ENCODE data around the gene MYL3.
"Not testable (repeated sequence)": the region's sequence is repeated elsewhere in the genome, so short reads cannot be mapped to it uniquely, and the experiment has no call there.

MYL3 gene

DNA sequence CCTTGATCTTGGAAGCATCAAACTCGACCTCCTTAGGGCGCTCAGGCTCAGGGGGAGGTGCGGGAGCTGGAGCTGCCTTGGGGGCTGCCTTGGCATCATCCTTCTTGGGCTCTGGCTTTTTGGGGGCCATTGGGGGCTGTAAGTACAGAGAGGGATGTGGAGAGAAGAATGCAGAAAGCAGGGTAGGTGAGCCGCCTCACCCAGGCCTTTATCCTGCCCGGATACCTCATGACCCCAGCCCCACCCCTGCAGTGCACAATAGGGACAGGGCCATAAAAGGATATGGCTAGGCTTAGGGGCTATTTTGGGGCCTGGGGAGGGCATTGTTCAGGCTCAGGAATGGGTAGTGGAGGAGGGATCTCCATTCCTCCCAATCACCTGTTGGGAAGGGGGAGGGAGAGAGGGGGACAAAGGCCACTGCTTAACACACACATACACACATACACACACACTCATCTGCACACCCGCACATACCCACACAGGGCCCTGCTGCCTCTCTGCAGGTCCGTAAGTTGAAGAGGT is at the start of gene MYL3:
Gene MYL3 (minus strand): TSS at position 184 of the 522 bp plus-strand sequence. CDS start 54 bp downstream, at position 130.
- H3K4me3 ChIP-seq (ENCODE audit: low read depth, low read length): no peak within 1 kb of the TSS

DNA sequence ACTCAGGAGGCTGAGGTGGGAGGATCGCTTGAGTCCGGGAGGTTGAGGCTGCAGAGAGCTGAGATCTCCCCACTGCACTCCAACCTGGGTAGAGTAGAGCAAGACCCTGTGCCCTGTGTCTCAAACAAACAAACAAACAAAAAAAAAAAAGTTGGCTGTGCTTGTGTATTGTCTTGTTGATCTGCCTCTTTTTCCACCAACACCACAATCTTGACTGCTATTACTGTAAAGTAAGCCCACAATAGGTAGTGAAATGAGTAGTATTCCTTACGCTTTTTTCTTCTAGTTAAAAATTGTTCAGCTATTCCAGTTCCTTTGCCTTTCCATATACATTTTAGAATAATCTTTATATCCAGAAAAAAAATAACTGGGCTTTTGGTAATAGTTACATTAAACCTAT is 49.7 kb upstream of the MYL3 start:
- H3K4me3 ChIP-seq (ENCODE audit: low read depth, low read length): no peak overlapping the region

DNA sequence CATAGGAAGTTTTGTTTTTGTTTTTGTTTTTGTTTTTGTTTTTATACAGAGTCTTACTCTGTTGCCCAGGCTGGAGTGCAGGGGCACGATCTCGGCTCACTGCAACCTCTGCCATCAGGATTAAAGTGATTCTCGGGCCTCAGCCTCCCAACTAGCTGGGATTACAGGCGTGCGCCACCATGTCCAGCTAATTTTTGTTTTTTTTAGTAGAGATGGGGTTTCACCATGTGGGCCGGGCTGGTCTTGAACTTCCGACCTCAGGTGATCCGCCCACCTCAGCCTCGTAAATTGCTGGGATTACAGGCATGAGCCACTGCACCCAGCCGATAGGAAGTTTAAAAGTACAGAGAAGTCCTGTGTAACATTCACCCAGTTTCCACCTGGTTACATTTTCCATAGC is 47.7 kb upstream of the MYL3 start:
- H3K4me3 ChIP-seq (ENCODE audit: low read depth, low read length): not testable (repeated sequence)

DNA sequence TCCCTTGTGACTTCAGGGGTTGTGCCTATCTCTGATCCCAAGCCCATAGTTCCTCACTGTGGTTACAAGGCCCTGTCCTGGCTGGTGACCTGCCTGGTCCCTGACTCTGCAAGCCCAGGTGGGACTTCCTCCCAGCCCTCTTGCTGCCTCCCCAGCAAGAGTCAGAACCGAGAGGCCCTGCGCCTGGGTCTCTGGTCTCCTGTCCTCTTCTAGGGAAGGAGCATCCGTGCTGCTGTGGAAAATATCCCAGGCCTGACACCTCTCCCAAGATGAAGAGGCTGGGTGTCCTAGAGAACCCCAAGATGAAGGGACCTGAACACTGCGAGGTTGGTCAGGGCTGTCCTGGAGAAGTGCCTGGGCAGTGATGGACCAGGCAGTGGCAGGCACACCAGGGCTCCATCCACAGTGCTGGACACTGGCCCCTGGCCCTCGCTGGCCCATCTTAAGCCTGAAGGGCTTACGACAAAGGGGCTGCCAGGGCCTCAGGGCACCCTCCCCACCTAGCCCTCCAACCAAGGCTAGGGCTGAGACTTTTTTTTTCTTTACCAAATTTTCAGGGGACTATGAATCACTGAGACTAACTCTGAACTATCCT is 47.0 kb upstream of the MYL3 start:
- H3K4me3 ChIP-seq (ENCODE audit: low read depth, low read length): no peak overlapping the region

DNA sequence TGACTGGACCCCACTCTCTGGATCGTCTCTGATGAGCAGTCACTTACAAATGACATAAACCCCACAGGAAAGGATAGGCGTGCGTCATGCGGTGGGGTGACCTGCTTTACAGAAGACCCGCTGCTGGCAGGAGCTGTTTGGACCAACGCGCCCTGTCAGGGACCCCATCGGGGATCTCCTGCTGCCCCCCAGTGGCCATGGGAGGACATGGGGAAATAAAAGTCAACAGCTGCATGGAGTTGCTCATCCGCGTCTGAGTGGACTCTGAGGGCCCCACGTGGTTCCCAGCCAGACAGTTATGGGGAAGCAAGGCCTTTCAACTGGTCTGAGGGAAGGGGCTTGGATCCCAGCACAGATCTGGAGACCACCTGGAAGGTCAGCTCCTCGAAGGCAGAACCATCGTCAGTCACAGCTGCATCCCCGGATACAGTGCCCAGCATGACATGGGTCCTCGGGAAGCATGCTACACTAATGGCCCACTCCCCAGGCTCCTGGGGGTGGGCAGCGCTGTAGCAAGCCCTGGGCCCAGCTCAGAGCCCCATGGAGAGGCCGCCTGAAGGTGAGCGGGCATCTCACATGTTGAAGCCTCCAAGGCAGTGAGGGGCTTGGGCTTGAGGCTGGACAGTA is 46.4 kb upstream of the MYL3 start:
- H3K4me3 ChIP-seq (ENCODE audit: low read depth, low read length): no peak overlapping the region

DNA sequence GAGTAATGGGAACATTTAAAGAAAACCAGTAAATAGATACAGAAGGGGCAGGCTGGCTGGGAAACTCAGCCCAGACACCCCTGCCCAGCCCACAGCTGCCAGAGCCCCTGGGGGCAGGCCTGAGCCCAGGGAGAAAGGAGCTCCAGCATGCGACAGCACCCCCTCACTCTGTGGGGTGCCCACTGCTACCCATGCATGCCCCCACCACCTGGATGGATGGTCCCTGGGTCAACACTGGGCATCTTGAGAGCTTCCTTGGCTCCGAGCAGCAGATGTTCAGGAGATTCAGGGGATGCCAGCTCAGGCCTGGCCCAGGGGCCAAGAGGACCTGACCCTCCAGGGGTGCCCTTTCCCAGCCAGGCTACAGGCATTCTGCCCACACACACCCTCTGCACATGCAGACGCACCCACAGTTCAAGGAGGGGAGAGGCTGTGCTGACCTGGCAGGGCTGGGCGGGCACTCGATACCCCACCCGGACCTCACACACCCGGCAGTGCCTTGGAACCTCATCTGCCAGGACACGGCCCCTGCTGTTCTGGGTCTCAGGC is 45.8 kb upstream of the MYL3 start:
- H3K4me3 ChIP-seq (ENCODE audit: low read depth, low read length): no peak overlapping the region

DNA sequence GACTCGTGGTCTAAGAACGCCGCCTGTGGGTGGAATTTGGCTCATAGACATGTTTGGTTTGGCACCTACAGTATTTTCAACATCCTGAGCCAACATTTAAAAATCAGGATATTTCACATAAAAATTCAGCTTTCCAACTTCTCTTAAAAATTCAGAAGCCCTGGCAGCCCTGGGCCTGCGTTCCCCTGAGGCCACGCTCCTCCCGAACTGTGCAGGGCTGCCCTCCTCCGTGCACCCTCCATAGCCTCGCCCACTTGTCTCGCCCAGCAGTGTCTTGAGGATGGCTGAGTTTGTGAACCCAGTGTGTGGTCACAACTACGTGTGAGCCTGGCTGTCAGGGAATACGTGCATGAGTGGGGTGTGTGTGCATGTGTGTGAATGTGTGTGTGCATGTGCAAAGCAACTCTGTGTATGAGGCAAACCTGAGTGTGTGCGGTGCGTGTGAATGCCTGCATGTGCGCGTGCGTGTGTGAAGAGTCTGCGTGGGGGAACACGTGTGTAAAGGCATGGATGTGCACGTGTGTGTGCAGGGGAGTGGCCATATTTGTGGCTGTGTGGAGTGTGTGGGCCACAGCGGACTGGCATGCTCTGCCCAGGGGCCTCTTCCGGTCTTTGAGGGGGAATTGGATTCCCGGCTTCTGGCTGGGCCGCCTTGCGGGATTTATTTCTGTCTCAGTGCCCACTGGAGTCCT is 45.2 kb upstream of the MYL3 start:
- H3K4me3 ChIP-seq (ENCODE audit: low read depth, low read length): no peak overlapping the region

DNA sequence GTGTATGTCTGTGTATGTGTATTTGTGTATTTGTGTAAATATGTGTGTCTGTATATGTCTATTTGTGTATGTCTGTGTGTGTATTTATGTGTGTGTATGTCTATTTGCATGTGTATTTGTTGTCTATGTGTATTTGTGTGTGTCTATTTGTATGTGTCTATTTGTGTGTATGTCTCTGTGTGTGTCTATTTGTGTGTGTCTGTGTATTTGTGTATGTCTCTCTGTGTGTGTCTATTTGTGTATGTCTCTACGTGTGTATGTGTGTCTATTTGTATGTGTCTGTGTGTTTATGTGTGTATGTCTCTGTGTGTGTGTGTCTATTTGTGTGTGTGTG is 44.7 kb upstream of the MYL3 start:
- no peak overlapping the region for H3K4me3 ChIP-seq (ENCODE audit: low read depth, low read length)

DNA sequence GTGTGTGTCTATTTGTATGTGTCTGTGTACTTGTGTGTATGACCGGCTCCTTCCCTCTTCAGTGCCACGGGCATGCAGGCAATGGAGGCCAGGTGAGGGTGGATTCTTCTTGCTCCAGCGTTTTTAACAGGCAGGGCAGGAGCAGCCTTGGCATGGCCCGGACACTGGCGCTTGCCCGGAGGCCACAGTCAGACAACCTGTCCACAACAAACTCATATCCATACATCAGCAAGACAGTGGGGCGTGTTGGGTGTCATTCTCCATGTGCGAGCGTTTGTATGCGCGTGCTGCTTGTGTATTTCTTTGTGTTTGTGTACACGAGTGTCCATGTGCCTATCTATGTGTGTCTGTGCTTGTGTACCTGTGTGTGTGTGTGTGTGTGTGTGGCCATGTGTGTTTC is 44.0 kb upstream of the MYL3 start:
- no peak overlapping the region for H3K4me3 ChIP-seq (ENCODE audit: low read depth, low read length)

DNA sequence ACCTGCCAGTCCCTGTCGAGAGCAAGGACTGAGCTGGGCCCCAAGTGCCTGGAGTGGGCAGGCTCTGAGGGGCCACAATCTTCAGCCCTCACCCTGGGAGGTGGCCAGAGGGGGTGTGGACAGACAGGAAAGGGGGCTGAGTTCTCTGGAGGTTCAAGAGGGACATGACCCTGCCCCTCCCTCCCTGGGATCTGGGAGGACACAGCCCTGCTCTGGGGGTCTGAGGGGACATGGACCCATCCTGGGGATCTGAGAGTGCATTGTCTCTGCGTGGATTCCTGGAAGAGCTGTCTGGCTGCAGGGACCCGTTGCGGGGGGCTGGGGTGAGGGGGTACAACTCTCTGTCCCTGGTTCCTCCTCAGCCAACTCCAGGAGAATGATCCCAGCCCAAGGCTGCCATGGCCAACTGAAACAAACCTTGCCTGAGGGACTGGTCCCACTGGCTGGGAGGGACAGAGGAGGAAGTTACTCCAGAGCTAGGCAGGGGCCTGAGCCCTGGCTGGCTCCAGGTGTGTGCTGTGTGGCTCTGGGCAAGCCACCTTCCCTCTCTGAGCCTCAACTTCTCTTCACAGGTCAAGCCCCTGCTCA is 43.3 kb upstream of the MYL3 start:
- no peak overlapping the region for H3K4me3 ChIP-seq (ENCODE audit: low read depth, low read length)

DNA sequence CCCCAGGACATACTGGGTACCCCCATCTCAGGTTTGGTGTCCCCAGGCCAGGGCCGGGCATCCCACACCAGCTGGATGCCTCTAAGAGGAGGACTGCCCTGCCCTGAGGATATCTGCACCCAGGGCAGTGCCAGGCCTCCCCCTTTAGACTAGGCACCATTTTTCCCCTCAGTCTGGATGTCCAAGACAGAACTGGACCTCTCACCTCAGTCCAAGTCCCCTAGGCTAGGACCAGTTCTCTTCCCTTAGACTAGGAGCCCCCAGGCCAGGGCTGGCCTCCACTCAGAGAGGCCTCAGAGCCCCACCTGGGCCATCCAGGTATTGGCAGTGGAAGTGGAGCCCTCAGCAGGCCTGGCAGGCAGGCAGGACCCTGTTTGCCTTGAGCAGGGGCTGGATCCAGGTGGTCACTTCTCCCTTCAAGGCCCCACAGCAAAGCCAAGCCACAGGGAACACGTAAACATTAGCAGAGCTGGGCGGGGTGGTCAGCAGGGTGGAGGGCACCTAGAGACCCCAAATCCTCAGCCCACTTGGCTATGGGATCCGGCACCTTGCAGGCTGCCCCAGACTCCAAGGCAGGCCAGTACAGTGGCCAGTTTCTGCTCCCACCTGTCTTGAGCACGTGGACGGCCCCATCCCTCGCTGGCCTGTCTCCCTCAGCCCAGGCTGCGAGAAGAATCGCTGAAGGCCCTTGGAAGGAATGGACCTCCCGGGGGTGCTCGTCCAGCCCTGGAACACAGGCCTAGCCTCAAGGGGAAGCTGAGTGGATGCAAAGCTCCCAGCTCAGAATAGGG is 42.6 kb upstream of the MYL3 start:
- H3K4me3 ChIP-seq (ENCODE audit: low read depth, low read length): no peak overlapping the region

DNA sequence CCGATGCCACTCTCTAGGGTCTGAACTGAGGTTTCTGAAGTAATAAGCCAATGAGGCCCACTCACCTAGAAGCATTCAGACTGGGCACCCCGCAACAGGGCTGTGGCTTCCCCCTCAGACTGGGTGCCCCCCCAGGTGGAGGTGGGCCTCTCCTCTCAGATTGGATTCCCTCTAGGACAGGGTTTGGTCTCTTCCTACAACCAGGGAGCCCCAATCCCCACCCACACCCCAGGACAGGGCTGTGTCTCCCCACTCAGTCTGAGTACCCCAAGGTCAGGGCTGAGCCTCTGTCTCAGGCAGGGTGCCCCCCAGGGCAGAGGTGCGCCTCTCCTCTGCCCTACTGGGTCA is 41.9 kb upstream of the MYL3 start:
- H3K4me3 ChIP-seq (ENCODE audit: low read depth, low read length): no peak overlapping the region

DNA sequence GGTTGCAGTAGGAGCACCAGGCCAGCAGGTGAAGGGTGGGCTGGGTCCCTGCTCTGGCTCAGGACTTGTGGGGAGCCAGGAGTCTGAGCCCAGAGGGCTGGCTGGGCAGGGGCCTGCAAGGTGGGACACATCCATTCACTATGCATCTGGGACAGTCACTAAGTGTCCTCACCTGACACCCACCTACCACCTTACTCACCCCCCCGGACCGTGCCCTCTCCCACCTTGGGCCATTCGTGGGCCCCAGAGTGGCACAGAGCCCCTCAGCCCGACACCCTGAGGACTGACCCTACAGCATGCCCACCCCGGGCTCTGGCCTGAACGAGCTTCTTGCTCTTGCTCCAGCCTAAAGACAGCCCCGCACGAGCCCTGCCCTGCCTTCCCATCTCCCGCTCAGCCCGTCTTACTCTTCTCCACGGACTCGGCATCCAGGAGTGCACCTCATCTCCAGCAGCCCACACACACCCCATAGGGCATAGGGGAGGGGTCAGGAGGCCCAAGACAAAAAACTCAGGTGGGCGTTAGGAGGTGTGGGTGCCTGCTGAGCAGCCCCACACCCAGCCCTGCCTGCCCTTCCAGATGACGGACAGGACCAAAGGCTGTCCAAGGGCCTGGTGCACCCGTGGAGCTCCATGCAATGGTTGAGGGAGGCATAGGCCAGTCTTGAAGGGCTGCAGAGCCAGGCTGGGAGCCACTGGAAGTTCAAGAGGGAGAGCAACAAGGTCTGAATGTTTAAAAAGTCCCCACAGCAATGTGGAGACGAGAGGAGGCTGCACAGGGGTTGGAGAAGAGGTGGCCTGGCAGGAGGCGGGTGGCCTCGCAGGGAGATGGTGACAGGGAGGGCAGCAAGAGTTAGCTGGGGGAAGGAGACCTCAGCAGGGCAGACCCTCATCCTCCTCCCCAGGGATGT is 41.3 kb upstream of the MYL3 start:
- no peak overlapping the region for H3K4me3 ChIP-seq (ENCODE audit: low read depth, low read length)

DNA sequence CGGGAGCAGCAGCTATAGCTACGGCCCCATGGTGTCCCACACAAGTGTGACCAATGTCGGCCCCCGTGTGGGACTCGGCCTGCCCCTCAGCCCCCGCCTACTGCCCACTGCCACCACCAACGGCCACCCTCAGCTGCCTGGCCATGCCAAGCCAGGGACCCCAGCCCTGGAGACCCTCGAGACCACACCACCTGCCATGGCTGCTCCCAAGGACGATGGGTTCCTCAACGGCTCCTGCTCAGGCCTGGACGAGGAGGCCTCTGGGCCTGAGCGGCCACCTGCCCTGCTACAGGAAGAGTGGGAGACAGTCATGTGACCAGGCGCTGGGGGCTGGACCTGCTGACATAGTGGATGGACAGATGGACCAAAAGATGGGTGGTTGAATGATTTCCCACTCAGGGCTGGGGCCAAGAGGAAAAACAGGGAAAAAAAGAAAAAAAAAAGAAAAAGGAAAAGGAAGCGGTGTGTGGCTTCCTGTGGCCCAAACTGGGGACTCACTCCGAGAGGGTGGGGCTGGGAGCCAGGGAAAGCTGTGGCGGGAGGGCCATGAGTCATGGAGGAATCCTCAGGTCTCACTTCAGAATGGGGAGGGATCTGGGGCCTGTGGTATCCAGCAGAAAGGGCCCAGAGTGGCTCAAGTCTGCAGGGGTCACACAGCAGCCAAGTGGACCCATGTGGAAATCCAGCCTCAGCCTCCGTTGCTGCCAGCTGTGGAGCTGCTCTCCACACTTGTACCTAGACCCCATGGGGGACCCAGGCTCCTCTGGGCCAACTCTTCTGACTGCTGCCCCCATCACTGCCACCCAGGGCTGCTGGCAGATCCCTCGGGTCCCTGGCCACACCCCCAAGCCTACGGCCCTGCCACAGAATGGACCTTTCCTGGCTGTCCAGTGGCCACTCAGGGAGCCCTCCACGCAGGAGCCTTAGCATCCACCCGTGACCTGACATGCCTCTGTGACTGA is 40.4 kb upstream of the MYL3 start:
- no peak overlapping the region for H3K4me3 ChIP-seq (ENCODE audit: low read depth, low read length)

DNA sequence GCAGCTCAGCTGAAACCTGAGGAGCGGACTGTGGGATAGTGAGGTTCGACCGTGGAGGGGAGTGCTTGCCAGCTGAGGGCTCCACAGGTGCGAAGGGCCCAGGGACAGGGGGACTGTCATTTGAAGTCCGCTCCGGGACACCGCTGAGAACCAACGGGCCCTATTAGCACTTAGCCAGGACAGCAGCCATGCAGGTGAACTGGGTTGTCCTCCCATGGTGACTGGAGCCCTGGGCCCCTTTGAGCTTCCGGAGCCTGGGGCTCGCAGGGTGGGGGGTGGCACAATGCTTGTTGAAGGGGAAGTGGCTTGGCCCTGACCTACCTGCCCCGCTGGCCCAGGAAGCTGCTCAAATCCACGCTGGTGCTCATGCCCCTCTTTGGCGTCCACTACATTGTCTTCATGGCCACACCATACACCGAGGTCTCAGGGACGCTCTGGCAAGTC is 39.0 kb upstream of the MYL3 start:
- H3K4me3 ChIP-seq (ENCODE audit: low read depth, low read length): no peak overlapping the region

DNA sequence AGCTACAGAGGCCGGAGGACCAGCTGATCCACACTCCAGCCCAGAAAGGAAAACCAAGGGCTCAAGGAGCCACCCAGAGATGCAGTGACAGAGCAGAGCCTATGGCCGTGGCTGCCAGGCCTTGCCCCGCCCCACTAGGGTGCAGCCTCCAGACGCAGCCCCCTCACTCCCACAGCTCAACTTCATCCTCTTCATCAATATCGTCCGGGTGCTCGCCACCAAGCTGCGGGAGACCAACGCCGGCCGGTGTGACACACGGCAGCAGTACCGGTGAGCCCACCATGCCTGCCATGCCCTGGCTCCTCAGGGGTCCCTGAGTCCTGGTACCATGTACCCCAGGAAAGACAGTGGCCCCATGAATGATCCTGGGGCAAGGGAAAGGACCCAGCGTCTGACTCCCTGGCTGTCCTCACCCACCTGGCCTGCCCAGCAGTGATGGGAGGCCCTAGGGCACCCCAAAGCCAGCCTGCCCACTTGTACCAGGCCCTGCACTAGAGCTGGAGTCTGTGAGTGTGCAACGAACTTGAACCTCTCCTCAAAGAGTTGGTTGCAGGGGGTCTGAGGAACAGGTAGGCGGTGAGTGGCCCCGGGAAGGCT is 38.4 kb upstream of the MYL3 start:
- no peak overlapping the region for H3K4me3 ChIP-seq (ENCODE audit: low read depth, low read length)

DNA sequence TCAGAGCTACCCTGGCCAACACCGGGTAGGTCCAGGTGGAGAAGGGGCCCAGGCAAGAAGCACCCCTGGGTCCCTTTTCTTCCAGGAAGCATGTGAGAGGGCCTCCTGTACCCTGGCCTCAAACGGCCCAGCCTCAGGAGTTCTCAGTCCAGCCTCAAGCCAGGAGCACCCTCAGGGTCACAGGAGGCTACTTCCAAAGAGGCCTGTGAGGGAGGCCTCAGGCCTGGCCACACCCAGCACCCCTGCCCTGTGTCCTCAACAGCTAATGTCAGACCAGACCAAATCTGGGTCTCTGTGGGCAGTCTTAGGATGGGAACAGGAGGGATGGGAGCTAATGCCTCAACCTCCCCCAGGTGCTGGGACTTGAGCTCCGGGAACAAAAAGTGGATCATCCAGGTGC is 37.8 kb upstream of the MYL3 start:
- no peak overlapping the region for H3K4me3 ChIP-seq (ENCODE audit: low read depth, low read length)

DNA sequence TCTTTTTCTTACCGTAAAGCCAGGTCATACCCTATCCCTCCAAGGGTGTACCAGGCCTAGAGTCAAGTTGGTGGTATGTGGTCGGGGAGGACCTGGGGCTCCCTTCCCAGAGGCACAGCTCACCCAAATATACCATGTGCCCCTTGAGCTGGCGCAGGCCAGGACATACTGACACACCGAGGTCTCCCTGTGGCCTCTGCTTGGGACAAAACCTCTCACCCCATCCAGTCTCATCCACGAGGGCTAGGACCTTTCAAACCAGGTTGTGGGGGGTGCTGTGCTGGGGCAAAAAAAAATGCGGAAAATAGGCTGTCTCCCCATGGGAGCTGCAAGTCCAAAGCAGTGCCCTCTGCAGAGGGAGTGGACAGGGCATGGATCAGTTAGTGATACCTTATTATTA is 37.1 kb upstream of the MYL3 start:
- no peak overlapping the region for H3K4me3 ChIP-seq (ENCODE audit: low read depth, low read length)

DNA sequence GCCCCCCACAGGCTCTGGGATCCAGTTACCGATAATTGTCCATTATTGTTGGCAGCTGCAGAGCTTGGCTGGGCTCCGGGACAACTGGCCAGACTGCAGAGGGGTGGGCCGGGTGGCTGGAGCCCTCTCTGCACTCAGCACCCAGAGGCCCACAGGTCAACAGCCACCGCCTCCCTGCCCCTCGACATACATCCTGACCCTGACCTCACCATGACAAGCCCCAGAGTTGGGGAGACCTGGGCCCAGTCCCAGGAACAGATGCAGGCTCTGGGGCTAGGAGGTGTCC is 36.7 kb upstream of the MYL3 start:
- H3K4me3 ChIP-seq (ENCODE audit: low read depth, low read length): no peak overlapping the region
